ENCODE data around the gene NCR1.
"Not testable (repeated sequence)": the region's sequence is repeated elsewhere in the genome, so short reads cannot be mapped to it uniquely, and the experiment has no call there.

The NCR1 gene

GRCh38 chr19:54947381-54947780 lies 41.4 kb downstream of the NCR1 start, which contains the start of gene NLRP7:
Gene NLRP7 (minus strand): TSS chr19:54947530.
- no peak for TF ChIP-seq CTCF (conservative IDR thresholded peaks at IDR 0.05)
- no peak within 1 kb of the TSS for H3K27ac ChIP-seq

- TF ChIP-seq CTCF (conservative IDR thresholded peaks at IDR 0.05) = no peak
- no peak overlapping the region for H3K27ac ChIP-seq
Measured at GRCh38 chr19:54949412-54949811, 43.5 kb downstream of the NCR1 start.

- H3K27ac ChIP-seq = not testable (repeated sequence)
Measured at GRCh38 chr19:54950580-54950979, 44.6 kb downstream of the NCR1 start.

GRCh38 chr19:54952591-54953344 lies 46.8 kb downstream of the NCR1 start:
- H3K27ac ChIP-seq = no peak overlapping the region
- TF ChIP-seq CTCF (conservative IDR thresholded peaks at IDR 0.05) = no peak

- not testable (repeated sequence) for H3K27ac ChIP-seq
Measured at GRCh38 chr19:54953345-54953713, 47.4 kb downstream of the NCR1 start.

GRCh38 chr19:54955376-54955775 lies 49.4 kb downstream of the NCR1 start:
- TF ChIP-seq CTCF (conservative IDR thresholded peaks at IDR 0.05) = no peak
- H3K27ac ChIP-seq = no peak overlapping the region

GRCh38 chr19:54959840-54960239 lies 53.9 kb downstream of the NCR1 start:
- H3K27ac ChIP-seq = no peak overlapping the region
- TF ChIP-seq CTCF (conservative IDR thresholded peaks at IDR 0.05) = no peak
